HG02973 (cell line): Measurements from ENCODE around the gene COX8C.

ENCODE experiments used
- ATAC-seq: cut with Tn5 transposase; IDR thresholded peaks from one replicate; pipeline ENCODE4 v1.9.1; 2021; ENCODE audit warnings: moderate library complexity; ENCODE audit not compliant: unreplicated experiment

COX8C gene, protein sequence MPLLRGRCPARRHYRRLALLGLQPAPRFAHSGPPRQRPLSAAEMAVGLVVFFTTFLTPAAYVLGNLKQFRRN

DNA sequence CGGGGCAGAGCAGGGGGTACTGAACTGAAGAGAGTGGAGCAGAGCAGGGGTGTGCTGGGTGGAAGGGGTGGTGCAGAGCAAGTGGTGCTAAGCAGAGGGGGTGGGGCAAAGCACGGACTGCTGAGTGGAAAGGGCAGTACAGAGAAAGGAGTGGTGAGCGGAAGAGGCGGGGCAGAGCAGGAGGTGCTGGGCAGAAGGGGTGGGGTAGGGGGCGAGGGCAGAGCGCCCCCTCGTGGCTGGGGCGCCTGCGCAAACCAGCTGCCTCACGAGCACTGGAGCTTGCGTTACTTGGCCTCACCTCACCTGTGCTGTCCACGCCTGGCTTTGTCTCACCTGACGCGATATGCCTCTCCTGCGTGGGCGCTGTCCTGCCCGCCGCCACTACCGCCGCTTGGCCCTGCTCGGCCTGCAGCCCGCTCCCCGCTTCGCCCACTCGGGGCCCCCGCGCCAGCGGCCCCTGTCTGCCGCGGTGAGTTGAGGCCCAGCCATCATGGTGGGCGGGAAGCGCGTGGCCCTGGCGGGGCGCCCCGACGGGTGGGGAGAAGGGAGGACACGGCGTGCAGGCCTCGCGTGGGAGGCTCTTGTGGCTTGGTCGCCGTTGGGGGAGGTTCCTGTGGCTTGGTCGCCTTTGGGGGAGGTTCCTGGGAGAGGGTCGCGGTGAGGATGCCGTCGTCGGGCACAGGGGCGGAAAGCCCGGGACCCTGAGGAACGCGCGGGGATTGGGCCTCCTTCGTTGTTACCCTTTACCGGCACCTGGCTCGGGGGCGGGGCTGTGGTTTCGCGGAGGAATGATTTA is at the start of gene COX8C:
Gene COX8C (plus strand): TSS at position 257 of the 796 bp plus-strand sequence. CDS start 87 bp downstream, at position 344.
- no peak for ATAC-seq

DNA sequence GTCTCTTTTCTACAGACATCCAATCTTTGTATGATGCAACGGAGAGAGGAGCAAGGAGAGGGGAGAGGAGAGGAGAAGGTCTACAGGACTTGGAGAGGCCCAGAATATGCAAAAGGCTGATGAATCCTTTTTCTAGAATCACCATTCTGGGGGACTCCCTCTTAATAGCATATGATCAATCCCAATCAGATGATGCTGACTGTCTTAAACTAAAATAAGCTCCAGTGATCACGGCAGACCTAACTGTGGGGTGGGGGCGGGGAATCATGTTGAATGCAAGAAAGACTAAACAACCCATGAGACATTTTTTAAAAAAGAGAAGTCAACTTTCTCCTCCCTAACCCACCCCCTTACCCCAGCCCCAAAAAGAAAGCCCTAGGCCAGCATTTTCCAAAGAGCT is 47.6 kb upstream of the COX8C start:
- no peak for ATAC-seq

DNA sequence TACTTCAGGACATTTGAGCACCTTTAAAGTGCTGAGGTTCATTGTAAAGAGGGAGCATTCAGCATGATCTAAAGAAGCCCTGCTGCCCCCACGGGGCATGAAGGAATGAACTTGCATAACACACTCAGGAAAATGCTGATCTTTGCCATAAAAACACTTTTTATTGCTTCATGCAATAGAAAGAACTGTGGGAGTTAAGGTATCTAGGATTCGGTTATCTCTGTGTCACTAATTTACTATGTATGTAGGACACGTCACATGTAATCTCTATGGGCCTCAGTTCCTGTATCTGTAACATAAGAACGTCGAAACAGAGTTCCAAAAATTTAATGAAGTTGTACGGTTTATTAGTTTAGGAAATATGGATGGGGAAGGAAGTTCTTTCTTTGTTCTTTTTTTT is 47.1 kb upstream of the COX8C start:
- ATAC-seq, result no peak

DNA sequence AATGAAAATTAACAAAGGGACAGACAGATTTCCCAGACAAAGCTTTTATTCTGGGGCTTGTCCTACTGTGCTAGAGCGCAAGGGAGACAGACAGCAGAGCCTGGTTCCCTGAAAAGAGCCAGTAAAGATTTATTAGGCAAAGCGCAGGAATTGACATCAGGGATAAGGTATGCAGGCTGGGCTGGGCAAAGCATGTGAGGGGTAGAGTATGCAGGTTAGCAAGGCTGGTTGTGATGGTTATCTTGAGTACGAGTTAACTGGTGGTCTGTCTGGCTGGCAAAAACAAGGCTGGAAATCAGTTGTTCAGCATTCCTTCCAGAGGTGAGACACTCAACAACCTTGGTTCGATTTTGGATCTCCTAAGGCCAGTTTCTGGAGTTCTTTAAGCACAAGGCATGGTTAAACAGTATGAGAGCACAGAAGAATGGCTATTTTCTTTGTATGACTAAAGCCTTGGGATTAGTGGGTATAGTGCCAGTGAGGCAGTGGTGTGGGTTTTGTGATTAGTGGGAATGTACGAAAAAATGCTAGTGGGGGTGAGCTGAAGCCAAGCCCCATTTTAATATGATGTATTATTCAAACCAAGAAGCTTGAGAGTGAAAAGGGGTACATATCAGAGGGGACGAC is 45.0 kb upstream of the COX8C start:
- no peak for ATAC-seq

DNA sequence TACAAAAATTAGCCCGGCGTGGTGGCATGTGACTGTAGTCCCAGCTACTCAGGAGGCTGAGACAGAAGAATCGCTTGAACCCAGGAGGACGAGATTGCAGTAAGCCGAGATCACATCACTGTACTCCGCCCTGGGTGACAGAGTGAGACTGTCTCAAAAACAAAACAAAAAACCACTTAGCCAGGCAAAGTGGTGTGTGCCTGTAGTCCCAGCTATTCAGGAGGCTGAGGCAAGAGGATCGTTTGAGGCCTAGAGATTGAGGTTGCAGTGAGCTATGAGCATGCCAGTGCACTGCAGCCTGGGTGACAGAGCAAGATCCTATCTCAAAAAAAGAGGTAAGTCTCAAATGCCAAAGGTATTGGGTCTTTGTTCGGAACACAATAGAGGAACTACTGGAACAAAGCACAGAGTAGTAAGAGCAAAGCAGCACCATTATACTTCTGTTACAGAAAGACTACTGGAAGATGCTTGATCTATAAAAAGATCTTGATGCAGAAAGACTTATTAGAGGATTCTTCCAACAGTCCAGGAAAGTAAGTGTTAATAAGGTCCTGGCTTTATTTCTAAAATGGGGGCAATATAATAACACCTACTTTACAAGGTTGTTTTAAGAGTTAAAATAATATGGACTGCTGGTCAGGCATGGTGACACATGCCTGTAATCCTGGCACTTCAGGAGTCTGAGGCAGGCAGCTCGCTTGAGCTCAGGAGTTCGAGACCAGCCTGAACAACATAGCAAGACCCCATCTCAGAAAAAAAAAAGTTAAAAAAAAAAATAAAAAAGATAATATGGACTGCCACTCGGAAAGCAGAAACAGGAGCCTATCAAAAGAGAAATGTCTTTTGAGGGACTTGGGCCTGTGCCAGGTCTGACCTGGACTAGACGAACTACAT is 44.0 kb upstream of the COX8C start:
- no peak for ATAC-seq

DNA sequence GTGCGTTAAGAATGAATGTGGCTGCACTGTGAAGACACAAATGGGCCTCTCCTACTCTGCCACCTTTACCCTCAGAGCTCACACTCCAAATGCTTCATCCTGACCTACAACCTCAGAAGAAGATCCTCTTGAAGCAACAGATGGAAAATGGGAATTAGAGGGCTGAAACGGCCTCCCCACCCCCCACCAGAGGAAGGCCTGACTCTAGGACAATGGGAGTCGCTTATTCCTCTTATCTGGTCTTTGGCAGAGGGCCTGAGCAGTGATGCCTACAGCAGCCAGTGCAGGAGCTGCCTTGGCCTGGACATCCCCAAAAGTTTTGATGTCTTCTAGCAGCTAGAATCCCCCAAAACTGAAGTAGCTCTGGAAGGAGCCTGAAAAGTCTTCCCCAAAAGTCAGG is 43.3 kb upstream of the COX8C start:
- no peak for ATAC-seq

DNA sequence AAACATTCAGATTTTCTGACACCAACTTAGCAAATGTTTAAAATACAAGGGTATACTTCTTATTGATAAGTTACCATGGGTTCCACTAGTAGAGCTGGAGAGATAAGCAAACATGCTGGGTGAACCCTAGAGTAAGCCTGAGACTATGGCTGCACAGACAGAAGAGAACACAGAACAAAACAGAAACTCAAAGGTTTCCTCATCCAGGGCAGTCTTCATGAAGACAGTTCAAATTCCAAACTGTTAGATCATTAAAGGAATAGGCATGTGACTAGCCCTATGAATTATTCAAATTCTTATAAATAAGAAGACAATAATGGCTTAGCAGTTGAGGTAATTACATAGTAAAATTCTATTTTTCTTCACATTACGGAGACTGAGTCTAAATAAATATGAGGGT is 42.2 kb upstream of the COX8C start:
- ATAC-seq, result no peak

DNA sequence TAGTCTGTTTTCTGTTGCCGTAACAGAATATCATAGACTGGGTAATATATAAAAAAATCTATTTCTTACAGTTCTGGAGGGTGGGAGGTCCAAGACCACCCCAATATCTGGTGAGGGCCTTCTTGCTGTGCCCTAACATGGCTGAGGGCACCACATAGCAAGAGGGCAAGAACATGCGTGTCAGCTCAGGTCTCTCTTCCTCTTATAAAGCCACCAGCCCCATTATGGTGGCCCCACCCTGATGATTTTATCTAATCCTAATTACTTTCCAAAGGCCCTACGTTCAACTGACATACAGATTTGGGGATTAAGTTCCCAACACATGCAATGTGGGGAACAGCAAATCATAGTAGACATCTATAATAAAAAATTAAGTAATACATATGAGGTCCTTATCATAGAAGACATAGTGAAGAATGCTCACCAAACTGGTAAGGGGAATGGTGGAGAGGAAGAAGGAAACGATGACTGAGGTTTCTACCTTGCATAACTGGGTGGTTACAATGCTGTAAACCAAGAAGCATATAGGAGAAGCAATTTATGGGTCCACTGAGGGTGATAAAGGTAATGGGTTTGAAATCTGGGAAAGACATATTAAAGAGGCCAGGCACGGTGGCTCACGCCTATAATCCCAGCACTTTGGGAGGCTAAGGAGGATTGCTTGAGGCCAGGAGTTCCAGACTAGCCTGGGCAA is 41.1 kb upstream of the COX8C start:
- no peak for ATAC-seq

DNA sequence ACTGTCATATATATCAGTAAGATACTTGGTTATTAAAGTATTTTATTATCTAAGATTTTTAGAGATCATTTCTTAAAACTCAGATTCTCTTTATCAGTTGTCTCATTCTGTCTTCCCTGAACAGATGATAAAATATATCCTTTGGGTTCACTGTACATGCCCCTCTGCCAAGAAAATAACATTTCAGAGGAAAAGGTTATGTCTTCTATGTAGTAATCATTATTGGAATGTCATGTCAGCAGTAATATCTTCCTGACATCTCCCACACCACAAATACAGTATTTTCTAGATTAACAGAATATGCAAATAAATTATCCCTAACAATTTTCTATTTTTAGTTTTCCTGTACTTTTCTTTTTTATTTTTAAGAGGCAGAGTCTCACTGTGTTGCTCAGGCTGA is 40.2 kb upstream of the COX8C start:
- no peak for ATAC-seq

DNA sequence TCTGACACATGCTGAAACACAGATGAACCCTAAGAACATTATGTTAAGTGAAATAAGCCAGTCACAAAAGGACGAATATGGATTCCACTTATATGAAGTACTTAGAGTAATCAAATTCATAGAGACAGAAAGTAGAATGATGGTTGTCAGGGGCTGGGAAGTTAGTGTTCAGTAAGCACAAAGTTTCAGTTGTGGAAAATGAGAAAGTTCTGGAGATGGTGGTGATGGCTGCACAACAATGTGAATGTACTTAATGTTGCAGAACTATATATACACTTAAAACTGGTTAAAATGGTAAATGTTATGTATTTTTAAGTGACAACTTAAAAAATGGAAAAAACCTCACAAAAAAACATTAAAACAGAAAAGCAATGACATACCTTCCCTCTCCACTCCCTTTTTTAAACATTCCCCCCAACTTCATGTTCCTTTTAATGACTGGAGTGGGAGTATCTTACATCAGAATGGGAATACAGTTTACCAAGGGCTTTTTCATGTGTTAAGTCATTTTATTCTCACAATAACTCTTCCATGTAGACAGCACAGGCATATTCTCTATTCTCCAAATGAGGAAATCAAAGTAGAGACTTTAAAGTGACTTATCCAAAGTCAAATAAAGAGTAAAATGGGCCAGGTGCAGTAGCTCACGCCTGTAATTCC is 38.2 kb upstream of the COX8C start:
- ATAC-seq, result no peak

DNA sequence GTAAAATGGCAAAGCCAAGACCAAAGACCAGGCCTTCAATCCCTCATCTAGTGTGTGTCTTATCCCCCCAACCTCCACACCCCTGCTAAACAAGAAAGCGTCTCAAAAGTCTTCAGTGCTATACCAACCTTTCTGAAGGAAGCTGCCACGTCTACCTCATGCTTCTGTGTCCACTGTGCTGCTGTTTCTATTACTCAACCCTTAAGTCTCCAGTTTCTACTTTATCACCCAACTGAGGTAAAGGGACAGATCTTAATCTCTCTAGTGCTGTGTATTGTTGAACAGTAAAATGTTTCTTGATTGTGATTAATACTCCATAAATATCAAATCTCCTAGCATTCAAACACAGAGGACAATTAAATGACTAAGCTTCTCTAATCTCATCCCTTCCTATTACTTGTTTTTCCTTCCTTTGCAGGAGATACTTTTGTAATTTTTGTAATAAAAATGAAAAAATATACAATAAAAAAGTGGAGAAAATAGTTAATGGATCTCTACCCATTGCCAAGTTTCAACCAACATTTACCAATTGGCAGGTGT is 37.5 kb upstream of the COX8C start:
- no peak for ATAC-seq

DNA sequence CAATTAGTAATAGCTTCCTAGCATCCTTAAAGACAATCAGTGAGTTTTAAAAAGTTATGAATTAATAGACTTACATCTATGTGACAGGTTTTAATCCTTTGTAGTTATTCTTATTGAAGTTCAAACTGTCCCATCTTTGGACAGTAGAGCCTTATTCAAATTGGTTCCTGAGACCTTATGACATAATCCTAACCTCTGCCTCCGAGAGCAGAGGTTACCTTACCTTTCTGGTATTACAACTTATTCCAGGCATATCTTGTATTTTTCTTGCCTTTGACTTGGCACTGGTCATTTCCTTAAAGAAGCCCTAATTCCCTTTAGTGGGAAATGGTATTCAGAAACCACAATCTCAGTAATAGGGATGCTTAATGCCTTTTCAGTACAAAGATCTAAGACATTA is 35.9 kb upstream of the COX8C start:
- no peak for ATAC-seq

DNA sequence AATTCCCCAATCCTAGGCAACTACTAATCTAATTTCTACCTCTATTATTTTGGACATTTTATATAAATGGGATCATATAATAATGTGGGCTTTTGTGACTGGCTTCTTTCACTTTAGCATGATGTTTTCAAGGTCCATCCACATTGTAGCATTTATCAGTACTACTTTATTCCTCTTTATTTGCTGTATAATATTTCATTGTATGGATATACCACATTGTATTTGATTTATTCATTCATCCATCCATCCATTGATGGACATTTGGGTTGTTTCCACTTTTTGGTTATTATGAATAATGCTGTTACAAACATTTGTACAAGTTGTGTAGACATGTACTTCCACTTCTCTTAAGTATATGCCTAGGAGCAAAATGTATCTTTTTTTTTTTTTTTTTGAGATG is 31.4 kb upstream of the COX8C start:
- ATAC-seq, result no peak

DNA sequence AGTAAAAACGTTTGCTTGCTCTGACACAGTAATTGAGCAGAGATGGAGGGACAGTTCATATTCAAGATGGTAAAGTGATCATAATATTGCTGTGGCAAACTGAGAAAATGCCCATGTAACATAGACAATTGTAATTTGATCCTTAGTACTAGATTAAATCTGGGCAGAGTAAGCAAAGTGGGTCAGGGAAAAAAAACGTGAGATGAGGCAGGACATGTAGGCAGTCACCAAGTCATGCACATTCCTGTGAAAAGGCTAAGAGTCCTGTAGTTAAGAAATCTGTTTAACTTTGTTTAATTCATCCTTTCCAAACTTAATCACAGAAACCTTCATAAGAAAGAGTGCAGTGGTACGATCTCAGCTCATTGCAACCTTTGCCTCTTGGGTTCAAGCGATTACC is 30.3 kb upstream of the COX8C start:
- no peak for ATAC-seq

DNA sequence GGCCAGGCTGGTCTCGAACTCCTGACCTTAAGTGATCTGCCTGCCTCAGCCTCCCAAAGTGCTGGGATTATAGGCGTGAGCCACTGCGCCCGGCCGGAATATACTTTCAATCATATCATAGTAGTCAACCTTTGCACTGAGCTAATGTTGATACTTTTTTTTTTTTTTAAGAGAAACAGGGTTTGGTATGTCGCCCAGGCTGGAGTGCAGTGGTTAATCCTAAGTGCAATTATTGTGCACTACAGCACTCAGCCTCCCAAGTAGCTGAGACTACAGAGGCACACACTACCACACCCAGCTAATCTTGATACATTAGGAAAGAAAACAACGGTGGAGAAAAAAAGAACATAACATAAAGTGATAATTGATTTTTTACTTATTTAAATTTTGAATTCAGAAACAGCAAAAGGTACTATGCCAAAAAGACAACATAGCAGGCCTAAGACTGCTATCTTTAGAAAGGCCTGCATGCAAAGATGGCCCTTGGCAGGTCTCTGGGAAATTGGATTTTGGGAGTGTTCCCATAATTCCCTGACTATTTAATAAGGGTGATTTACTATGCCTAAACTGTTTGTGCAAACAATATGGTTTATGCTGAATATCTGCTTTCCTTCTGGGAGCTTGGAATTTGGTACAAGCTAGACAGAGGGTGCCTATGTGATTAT is 29.6 kb upstream of the COX8C start:
- no peak for ATAC-seq

DNA sequence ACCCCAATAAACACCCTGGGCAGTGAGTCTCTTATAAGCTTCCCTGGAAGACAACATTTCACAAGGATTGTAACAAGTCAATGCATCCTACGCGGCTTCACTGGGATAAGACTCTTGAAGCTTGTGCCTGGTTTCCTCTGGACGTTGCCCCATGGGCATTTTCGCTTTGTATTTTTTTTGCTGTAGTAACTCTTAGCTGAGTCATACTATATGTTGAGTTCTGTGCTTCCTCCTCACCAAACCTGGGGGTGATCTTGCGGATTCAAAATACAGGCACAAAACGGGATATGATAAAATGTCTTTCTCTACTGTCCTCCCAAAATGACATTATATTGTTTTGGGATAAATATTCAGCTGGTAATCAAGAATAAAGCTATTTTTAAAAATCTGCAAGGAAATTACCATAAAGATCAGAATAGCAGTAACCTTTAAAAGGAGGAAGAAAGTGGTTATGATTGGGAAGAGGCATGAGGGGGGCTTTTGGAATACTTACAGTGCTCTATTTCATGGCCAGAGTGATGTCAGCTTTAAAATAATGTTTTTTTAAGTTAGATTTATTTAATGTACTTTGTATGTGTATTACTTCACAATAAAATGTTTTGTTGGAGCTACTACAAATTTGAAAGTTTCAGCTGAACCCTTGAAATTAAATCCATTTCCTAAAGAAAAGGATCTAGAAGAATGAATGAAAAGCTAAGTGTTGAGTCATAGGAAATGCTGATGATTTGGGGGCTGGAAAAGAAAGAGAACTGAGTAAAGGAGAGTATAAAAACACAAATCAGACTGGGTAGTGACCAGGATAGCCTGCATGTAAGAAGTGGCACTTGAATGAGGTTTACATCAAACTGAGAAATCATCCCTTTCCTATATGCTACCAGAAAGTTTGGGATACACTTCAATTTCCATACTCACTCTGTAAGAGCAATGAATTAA is 28.8 kb upstream of the COX8C start:
- ATAC-seq, result no peak

DNA sequence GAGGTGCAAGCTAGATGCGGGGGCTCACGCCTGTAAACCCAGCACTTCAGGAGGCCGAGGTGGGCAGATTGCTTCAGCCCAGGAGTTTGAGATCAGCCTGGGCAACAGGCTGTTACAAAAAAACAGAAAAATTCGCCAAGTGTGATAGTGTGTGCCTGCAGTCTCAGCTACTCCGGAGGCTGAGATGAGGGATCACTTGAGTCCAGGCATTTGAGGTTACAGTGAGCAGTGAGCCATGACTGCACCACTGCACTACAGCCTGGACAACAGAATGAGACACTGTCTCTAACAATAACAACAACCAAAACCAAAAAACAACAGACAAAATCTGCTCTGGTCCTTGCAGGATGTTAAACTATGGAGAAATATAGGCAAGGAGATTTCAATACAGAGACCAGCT is 28.1 kb upstream of the COX8C start:
- no peak for ATAC-seq

DNA sequence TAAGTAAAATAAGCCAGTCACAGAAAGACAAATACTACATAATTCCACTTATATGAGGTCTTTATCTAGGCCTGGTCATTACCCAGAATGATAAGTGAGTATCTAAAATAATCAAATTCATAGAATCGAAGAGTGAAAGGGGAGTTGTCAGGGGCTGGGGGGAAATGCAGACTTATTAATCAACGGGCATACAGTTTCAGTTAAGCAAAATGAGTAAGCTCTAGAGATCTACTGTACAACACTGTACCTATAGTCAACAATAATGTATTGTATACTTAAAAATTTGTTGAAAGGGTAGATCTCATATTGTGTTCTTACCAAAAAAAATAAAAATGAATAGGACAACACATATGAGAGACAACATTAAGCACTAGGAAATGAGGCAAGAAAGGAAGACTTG is 27.5 kb upstream of the COX8C start:
- no peak for ATAC-seq

DNA sequence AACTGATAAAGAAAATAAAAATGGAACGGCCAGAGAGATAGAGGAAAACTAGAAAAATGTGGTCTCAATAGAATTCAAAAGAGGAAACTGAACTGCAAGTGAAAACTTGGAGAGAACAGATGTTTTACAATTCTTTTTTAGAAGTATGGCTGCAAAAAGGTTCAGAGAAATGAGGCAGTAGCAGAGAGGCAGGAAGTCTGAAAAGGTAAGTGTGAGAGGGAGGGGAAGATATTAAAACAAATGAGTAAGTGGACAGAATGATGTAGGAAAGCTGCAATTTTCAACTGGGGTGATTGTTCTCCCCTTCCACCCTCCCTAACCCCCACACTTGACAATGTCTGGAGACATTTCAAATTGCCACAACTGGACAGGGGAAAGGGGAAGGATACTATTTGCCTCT is 27.0 kb upstream of the COX8C start:
- ATAC-seq, result no peak
